Colonic mucosa (tissue), 4 donors: Measurements from ENCODE around the gene THSD4. TPM values are rescaled to one million over a fixed set of nuclear protein-coding genes. Genes with fewer than 3 reads are reported as not detected.

Experiments
- DNase-seq: peaks from one replicate; pipeline ENCODE4 v3.0.0-alpha.2; 2020
- H3K27ac ChIP-seq: fragments of 200-600 bp; one replicate; pipeline ENCODE4 v1.8.0; 2021
- H3K27me3 ChIP-seq: fragments of 200-600 bp; one replicate; pipeline ENCODE4 v1.8.0; 2021
- H3K36me3 ChIP-seq: fragments of 200-600 bp; one replicate; pipeline ENCODE4 v1.8.0; 2021
- H3K4me1 ChIP-seq: fragments of 200-600 bp; one replicate; pipeline ENCODE4 v1.8.0; 2021; ENCODE audit warnings: mild to moderate bottlenecking
- H3K4me3 ChIP-seq: fragments of 200-600 bp; one replicate; pipeline ENCODE4 v1.8.0; 2021
- H3K9ac ChIP-seq, 2 donors: one replicate each; pipeline ENCODE4 v1.7.0; 2013; ENCODE audit warnings: control low read depth in 2 of 2, low read depth in 2 of 2, low read length in 2 of 2
- H3K9me3 ChIP-seq: fragments of 200-600 bp; one replicate; pipeline ENCODE4 v1.8.0; 2021
- intact Hi-C: fragments of 100-400 bp; cut with DNase I; formaldehyde crosslinking; loops from one replicate; pipeline ENCODE4 v1.14.1; 2022
- total RNA-seq, 2 donors: library from RNA; stranded (reverse); fragmentation: NEBNext Ultra II Directional in 1 of 2; extraction: Animal tissue kit (Norgen Biotek cat#: 25700) in 1 of 2; gene quantifications; one replicate each; pipeline ENCODE4 v1.2.1, GENCODE V29; 2021
- TF ChIP-seq, protein P1 (sequence below): fragments of 200-600 bp; IDR thresholded peaks from one replicate; pipeline ENCODE4 v1.8.0; 2022; ENCODE audit warnings: antibody characterized with exemption, mild to moderate bottlenecking
- donor health status: healthy.
- donor health status: DM: no; HTN: no; CAD: no.
- donor health status: DM: no; HTN: no; CAD: no.

Gene THSD4
- total RNA-seq, 2 donors from 2014 or later = 18.8 to 23.5 TPM

DNA sequence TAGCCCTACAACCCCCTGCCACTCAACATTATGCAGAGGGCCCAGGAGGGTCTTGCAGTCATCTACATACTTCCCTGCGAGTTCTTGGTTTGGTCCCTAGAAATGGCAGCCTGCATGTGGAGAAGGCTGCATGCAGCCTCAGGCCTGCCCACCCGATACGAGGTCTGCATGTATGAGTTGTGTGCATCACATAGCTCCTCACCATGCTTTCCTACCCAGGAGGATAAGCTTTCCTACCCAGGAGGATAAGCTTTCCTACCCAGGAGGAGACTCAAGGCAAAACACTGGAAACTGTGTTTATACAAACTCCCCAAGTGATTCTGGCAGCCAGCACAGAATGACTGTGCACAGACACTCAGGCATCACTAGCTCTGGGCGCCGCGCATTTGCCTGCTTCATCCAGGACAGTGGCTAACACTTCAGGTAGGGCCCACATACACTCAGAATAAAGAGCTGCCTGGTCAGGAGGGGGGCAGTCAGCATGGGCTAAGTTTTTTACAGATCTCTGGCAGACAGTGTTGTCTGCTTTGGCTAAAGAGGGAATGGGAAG is 187.7 kb downstream of the THSD4 start:
- DNase-seq = no peak
- no peaks in the 10 kb centered on the region for H3K36me3 ChIP-seq
- TF ChIP-seq, protein P1, sequence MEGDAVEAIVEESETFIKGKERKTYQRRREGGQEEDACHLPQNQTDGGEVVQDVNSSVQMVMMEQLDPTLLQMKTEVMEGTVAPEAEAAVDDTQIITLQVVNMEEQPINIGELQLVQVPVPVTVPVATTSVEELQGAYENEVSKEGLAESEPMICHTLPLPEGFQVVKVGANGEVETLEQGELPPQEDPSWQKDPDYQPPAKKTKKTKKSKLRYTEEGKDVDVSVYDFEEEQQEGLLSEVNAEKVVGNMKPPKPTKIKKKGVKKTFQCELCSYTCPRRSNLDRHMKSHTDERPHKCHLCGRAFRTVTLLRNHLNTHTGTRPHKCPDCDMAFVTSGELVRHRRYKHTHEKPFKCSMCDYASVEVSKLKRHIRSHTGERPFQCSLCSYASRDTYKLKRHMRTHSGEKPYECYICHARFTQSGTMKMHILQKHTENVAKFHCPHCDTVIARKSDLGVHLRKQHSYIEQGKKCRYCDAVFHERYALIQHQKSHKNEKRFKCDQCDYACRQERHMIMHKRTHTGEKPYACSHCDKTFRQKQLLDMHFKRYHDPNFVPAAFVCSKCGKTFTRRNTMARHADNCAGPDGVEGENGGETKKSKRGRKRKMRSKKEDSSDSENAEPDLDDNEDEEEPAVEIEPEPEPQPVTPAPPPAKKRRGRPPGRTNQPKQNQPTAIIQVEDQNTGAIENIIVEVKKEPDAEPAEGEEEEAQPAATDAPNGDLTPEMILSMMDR = no peak
- H3K4me1 ChIP-seq = no peaks in the 10 kb centered on the region
- H3K9me3 ChIP-seq = no peaks in the 10 kb centered on the region
- no peak overlapping the region for H3K27ac ChIP-seq
- H3K9ac ChIP-seq = no peak overlapping the region
- H3K4me3 ChIP-seq = no peak overlapping the region
- intact Hi-C loops = no loop called here
- H3K27me3 ChIP-seq = no peaks in the 10 kb centered on the region

DNA sequence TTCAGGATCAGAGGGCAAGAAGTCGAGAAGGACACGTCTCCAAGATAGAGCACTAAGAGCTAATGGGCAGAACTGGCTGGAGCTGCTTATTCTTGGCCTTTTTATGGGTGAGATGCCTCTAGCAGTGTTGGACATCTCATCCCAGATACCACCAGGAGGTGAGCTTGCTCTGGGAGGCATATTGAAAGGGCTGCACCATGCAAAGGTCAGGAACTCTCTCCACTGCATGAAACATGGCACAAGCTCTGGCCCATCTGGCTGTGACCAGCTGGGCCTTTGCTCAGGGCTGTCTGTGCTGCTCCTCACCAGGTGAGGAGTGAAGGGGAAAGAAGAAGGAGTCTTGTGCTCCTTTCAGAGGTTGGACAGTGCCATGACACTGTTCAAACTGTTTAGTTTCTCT is 188.7 kb downstream of the THSD4 start:
- Histone ChIP-seq H3K27me3 (no peaks in the 10 kb centered on the region), H3K27ac (no peak overlapping the region), H3K4me3 (no peak overlapping the region), H3K4me1 (no peaks in the 10 kb centered on the region), H3K36me3 (no peaks in the 10 kb centered on the region), H3K9ac (no peak overlapping the region), H3K9me3 (no peaks in the 10 kb centered on the region)
- DNase-seq = no peak
- TF ChIP-seq, protein P1 = no peak
- intact Hi-C loops = no loop called here

DNA sequence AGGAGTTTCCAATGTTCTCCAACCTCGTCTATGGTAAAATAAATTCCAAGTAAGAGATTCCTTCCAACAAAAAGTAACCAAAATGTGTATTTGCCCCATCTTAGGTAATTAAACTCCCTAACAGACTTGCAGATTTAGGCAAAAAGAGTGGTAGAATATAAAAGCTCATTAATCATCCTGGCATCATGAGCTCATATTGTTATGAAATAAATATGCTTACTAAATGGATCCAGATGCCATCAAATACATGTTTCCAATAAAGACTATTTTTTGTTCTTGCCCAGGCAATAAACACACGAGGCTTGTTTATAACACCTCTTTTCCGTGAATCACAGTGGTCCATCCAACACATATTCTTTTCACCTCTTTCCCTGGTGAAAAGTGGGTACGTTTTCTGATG is 189.4 kb downstream of the THSD4 start:
- Histone ChIP-seq H3K27ac (no peak overlapping the region), H3K36me3 (no peaks in the 10 kb centered on the region), H3K4me3 (no peak overlapping the region), H3K4me1 (no peaks in the 10 kb centered on the region), H3K9me3 (no peaks in the 10 kb centered on the region), H3K27me3 (no peaks in the 10 kb centered on the region), H3K9ac (no peak overlapping the region)
- no peak for DNase-seq
- intact Hi-C loops = no loop called here
- TF ChIP-seq, protein P1 = no peak

DNA sequence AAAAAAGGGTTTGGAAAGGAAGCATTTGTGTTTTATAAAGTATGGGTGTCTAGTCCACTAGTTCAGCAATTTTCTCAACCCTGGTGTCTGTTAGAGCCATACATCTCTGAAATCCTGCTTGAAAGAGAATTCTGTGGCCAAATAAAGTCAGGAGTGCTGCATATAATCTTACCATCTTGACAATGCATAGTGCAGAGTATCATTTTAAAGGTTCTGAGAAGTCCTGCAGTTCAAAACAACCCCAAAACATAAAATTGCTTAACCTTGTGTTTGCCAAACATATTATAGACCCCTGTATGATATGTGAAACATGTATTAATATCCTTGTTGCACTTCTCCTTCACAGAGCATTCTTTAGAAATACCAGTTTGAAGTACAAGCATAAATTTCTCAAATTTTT is 191.3 kb downstream of the THSD4 start:
- no peak overlapping the region for H3K9ac ChIP-seq
- no peaks in the 10 kb centered on the region for H3K9me3 ChIP-seq
- no peak overlapping the region for H3K4me3 ChIP-seq
- H3K27me3 ChIP-seq = no peaks in the 10 kb centered on the region
- H3K36me3 ChIP-seq = no peaks in the 10 kb centered on the region
- H3K4me1 ChIP-seq = no peaks in the 10 kb centered on the region
- no peak overlapping the region for H3K27ac ChIP-seq
- TF ChIP-seq, protein P1 = no peak
- no peak for DNase-seq
- intact Hi-C loops = no loop called here

DNA sequence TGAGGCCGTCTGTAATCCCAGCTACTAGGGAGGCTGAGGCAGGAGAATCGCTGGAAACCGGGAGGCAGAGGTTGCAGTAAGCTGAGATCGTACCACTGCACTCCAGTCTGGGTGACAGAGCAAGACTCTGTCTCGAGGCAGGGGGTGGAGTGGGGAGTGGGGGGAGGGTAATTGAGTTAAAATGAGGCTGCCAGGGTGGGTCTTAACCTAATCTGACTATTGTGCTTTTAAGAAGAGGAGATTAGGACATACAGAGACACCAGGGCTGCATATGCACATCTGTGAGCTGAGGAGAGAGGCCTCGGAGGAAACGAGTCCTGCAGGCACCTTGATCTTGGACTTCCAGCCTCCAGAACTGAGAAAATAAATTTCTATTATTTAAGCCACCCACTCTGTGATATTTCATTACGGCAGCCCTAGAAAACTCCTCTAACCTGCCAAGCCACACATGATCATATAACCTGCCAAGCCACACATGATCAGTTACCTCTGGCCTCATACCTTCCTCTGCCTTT is 197.0 kb downstream of the THSD4 start:
- TF ChIP-seq, protein P1 = no peak
- Histone ChIP-seq H3K9ac (no peak overlapping the region), H3K4me1 (no peaks in the 10 kb centered on the region), H3K36me3 (no peaks in the 10 kb centered on the region), H3K4me3 (no peak overlapping the region), H3K27ac (no peak overlapping the region), H3K9me3 (no peaks in the 10 kb centered on the region), H3K27me3 (no peaks in the 10 kb centered on the region)
- no peak for DNase-seq
- intact Hi-C loops = no loop called here
